Osteocyte (in vitro differentiated cells): Measurements from ENCODE around the gene YWHAH. TPM values are rescaled to one million over a fixed set of nuclear protein-coding genes. Genes with fewer than 3 reads are reported as not detected.

Experiments
- DNase-seq: peaks from one replicate; pipeline ENCODE4 v3.0.0; 2021; ENCODE audit warnings: mixed read lengths; ENCODE audit not compliant: unreplicated experiment; ENCODE audit errors: extremely low spot score
- H3K27ac Mint-ChIP-seq: one replicate; pipeline ENCODE4 v1.8.0; 2021; ENCODE audit warnings: mild to moderate bottlenecking, mixed read lengths; ENCODE audit not compliant: unreplicated experiment
- H3K27me3 Mint-ChIP-seq: one replicate; pipeline ENCODE4 v1.8.0; 2021; ENCODE audit warnings: mixed read lengths; ENCODE audit not compliant: unreplicated experiment
- H3K36me3 Mint-ChIP-seq: one replicate; pipeline ENCODE4 v1.8.0; 2021; ENCODE audit warnings: mixed read lengths; ENCODE audit not compliant: unreplicated experiment
- H3K4me1 Mint-ChIP-seq: one replicate; pipeline ENCODE4 v1.8.0; 2021; ENCODE audit warnings: mixed read lengths; ENCODE audit not compliant: unreplicated experiment
- H3K4me3 Mint-ChIP-seq: one replicate; pipeline ENCODE4 v1.8.0; 2021; ENCODE audit warnings: mild to moderate bottlenecking, moderate library complexity, mixed read lengths; ENCODE audit not compliant: unreplicated experiment
- H3K9me3 Mint-ChIP-seq: one replicate; pipeline ENCODE4 v1.8.0; 2021; ENCODE audit warnings: mixed read lengths; ENCODE audit not compliant: unreplicated experiment
- total RNA-seq: library from RNA; stranded (reverse); gene quantifications from 2 replicates; pipeline ENCODE4 v1.2.1, GENCODE V29; 2021
- TF ChIP-seq, protein P1 (sequence below): fragments of 200-600 bp; sonication (generic); IDR thresholded peaks from 2 replicates; pipeline ENCODE4 v1.5.0; 2021; ENCODE audit warnings: antibody characterized with exemption, mild to moderate bottlenecking, moderate library complexity

The YWHAH gene
- total RNA-seq, 1 donor from 2014 or later, result 150 TPM

DNA sequence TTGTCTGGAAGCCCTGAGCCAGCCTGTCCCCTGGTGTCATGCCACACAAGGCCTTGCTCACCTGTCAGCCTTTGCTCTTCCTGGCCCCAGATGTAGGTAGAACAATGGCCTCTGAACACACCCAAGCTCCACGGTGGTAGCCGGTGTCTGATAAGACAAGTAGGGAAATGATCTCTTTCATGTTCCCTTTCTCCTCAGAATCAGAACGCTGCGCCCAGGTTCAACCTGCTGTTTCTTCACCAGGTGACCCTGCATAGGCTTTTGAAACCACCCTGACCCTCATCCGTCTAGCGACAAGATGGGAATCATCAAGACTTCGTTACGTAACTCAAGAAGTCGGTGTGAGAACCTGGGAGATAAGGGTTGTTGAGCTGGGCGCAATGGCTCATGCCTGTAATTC is 28.7 kb upstream of the YWHAH start:
- TF ChIP-seq, protein P1, sequence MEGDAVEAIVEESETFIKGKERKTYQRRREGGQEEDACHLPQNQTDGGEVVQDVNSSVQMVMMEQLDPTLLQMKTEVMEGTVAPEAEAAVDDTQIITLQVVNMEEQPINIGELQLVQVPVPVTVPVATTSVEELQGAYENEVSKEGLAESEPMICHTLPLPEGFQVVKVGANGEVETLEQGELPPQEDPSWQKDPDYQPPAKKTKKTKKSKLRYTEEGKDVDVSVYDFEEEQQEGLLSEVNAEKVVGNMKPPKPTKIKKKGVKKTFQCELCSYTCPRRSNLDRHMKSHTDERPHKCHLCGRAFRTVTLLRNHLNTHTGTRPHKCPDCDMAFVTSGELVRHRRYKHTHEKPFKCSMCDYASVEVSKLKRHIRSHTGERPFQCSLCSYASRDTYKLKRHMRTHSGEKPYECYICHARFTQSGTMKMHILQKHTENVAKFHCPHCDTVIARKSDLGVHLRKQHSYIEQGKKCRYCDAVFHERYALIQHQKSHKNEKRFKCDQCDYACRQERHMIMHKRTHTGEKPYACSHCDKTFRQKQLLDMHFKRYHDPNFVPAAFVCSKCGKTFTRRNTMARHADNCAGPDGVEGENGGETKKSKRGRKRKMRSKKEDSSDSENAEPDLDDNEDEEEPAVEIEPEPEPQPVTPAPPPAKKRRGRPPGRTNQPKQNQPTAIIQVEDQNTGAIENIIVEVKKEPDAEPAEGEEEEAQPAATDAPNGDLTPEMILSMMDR, result no peak
- no peaks in the 10 kb centered on the region for H3K4me1 Mint-ChIP-seq

DNA sequence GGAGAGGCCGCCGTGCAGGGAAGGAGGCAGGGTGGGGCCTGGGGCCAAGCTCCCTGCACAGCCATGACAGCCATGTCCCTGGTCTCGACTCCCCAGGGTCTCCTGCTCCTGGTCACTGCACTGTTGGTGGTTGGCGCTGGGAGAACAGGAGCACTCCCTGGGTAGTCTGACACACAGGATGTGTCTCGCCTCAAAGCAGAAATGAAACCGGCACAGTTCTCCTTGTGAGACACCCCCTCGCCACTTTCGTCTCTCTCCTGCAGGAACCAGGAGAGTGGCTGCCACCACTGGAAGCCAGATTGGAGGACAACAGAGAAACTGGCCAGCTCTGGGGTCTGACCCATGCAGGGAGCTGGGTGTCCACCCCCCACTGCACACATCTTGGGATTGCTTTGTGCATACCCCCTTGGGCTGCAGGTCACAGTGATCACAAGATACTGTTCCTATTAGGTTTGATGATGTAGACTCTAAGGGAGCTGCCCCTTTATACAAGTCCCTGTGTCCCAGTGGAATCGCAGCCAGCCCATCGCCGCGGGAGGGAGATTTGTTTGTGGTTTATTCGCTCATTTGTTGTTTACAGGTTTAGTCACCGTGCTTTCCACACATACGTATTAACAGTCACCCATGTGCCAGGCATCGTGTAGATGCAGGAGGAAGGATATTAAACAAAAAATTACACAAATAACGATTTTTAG is 27.0 kb upstream of the YWHAH start:
- H3K9me3 Mint-ChIP-seq, result no peaks in the 10 kb centered on the region
- TF ChIP-seq, protein P1, result no peak
- H3K4me1 Mint-ChIP-seq, result no peaks in the 10 kb centered on the region
- no peak overlapping the region for H3K27ac Mint-ChIP-seq
- no peaks in the 10 kb centered on the region for H3K27me3 Mint-ChIP-seq
- H3K4me3 Mint-ChIP-seq, result no peak overlapping the region
- no peak for DNase-seq
- no peaks in the 10 kb centered on the region for H3K36me3 Mint-ChIP-seq

More for the DNA sequence above, 28.7 kb upstream of the YWHAH start:
- no peaks in the 10 kb centered on the region for H3K9me3 Mint-ChIP-seq
- no peak overlapping the region for H3K27ac Mint-ChIP-seq
- no peaks in the 10 kb centered on the region for H3K36me3 Mint-ChIP-seq
- H3K4me3 Mint-ChIP-seq, result no peak overlapping the region
- DNase-seq, result no peak
- no peaks in the 10 kb centered on the region for H3K27me3 Mint-ChIP-seq

DNA sequence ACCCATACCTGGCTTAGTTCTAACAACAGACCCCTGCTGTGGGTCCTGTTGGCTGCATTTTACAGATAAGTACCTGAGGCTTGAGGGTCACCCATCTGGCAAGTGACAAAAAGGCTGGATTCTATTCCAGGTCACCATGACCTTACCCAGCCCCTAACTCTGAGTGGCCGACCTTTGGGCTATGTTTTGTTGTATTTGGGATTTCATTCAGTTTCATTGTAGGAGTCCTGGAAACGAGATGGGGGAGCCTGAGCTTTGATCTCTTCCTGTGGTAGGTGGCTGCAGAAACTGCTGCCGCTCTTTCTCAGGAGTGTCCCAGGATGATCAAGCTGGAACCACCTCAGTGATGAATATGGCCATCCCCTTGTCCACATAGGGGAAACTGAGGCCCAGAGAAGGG is 24.6 kb upstream of the YWHAH start:
- H3K9me3 Mint-ChIP-seq, result no peaks in the 10 kb centered on the region
- H3K4me1 Mint-ChIP-seq, result no peaks in the 10 kb centered on the region
- H3K27me3 Mint-ChIP-seq, result peaks cover 2% of the 10 kb centered on the region
- H3K27ac Mint-ChIP-seq, result no peak overlapping the region
- H3K4me3 Mint-ChIP-seq, result no peak overlapping the region
- no peak for DNase-seq
- TF ChIP-seq, protein P1, result no peak
- H3K36me3 Mint-ChIP-seq, result no peaks in the 10 kb centered on the region

DNA sequence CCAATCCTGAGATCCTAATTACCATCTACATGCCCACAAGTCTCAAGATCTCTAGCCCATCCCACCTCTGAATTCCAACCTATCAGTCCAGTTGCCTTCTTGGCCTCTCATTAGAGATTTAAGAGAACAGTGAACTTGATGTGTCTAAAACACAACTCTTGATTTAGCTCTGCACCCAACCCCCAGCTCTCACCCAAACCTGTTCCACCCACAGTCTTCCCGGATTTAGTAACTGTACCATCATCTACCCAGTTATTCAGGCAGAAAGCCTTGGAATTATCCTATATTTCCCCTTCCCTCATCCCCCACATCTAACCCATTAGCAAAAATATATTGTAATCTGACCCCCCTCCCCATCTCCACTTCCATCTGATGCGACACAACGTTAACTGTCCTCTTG is 24.0 kb upstream of the YWHAH start:
- no peak for DNase-seq
- Mint-ChIP-seq H3K27ac (no peak overlapping the region), H3K36me3 (no peaks in the 10 kb centered on the region), H3K4me3 (no peak overlapping the region), H3K27me3 (peaks cover 2% of the 10 kb centered on the region), H3K9me3 (no peaks in the 10 kb centered on the region), H3K4me1 (no peaks in the 10 kb centered on the region)
- TF ChIP-seq, protein P1, result no peak

DNA sequence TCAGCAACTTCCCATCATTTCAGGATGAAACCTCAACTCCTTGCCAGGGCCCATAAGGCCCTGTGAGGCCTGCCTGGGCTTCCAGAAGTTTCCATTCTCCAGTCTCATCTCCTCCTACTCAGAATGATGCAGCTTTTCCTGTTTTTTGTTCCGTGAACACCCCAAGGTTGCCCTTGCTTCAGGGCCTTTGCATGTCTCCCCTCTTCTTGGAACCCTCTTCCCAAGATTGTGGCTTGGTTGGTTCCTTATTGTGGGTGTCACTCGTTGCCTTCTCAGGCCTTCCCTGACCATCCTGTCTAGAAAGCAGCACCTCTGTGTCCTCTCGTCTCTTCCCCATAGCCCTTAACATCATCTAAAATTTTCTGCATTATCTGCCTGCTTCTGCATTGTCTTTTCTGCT is 23.2 kb upstream of the YWHAH start:
- Mint-ChIP-seq H3K27ac (no peak overlapping the region), H3K9me3 (no peaks in the 10 kb centered on the region), H3K36me3 (no peaks in the 10 kb centered on the region), H3K27me3 (peaks cover 7% of the 10 kb centered on the region), H3K4me3 (no peak overlapping the region), H3K4me1 (no peaks in the 10 kb centered on the region)
- TF ChIP-seq, protein P1, result no peak
- no peak for DNase-seq
